ENCODE measurements around the gene CTXND1. TPM values are rescaled to one million over a fixed set of nuclear protein-coding genes. Genes with fewer than 3 reads are reported as not detected.
"Not testable (repeated sequence)": the region's sequence is repeated elsewhere in the genome, so short reads cannot be mapped to it uniquely, and the experiment has no call there.

Gene CTXND1
- polyA plus RNA-seq (2013, experiment 1 of 2; ENCODE audit: insufficient read length): not detected
- polyA plus RNA-seq (2013, experiment 2 of 2; ENCODE audit: insufficient read length): not detected

GRCh38 chr15:80252121-80252518 lies at the start of gene CTXND1:
TSS of gene CTXND1 (minus strand) at chr15:80252213. CDS start at chr15:80201949, 50,264 bp downstream.
- no peak for DNase-seq

DNA sequence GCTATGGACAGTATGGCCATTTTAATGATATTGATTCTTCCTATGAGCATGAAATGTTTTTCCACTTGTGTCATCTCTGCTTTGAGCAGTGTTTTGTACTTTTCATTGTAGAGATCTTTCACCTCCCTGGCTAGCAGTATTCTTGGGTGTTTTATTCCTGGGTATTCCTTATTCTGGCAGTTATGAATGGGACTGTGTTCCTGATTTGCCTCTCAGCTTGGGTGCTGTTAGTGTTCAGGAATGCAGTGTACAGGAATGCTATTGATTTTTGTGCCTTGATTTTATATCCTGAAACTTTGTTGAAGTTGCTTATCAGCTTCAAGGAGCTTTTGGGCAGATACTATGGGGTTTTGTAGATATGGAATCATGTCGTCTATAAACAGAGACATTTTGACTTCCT lies 49.5 kb upstream of the CTXND1 start:
- DNase-seq: no peak

DNA sequence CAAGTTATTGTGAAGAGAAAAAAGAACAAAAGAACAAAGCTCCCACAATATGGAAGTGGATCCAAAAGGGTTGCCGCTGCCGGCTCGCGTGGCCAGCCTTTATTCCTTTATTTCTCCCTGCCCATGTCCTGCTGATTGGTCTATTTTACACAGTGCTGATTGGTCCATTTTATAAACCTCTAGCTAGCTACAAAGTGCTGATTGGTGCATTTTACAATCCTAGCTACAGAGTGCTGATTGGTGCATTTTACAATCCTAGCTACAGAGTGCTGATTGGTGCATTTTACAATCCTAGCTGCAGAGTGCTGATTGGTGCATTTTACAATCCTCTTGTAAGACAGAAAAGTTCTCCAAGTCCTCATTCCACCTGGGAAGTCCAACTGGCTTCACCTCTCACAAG lies 43.8 kb upstream of the CTXND1 start:
- DNase-seq: not testable (repeated sequence)

DNA sequence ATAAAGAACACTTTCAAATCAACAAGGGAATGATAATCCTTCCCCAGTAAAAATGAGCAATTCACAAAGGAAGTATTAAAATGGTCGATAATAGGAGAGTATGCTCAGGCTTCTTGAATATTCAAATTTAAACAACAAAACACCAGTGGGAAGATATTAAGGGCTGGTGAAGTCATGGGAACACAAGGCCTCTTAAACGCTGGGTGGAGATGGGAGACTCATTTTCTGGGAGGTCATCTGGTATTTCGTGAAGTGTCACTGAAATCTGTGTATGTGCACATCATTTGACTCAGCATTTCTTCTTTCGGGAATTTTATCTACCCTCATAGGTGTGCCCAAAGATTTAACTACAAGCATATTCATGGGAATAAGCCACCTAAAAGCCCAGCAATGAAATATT lies 40.1 kb upstream of the CTXND1 start:
- DNase-seq: no peak

GRCh38 chr15:80290891-80291290 lies 38.9 kb upstream of the CTXND1 start:
- not testable (repeated sequence) for DNase-seq

- no peak for DNase-seq
Measured at GRCh38 chr15:80289528-80290495, 37.8 kb upstream of the CTXND1 start.

DNA sequence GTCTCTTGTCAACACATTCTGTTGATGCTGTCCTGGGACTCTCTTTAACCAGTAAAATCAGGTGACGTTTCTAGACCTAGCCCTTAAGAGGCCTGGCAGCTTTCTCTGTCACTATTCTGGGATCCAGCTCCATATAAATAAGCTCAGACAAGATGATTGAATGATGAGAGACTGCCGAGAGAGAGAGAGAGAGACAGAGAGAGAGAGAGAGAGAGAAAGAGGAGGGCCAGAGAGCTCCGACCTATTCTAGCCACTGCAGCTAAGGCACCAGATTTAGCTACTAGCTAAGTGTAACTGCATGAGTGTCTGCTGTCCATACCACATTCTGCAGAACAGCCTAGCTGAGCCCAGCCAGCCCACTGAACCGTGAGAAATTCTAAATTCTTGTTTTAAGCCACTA lies 36.1 kb upstream of the CTXND1 start:
- DNase-seq: no peak

DNA sequence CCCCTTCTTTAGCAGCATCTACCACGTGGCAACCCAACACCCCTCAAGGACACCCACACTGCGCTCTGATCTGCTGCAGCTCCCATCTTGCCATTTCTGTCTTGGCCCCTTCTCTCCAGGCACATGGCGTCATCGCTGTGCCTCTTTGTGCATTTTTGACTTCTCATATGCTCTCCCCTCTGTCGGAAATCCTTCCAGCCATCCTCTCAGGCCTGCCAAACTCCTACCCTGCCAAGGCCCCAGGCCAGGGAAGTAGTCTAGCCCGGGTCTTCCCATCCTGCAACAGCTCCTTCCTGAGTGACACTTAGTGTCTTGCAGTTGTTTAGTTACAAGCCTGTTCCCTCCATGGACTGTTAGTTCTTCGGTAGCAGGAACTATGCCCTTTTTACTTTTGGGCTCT lies 34.0 kb upstream of the CTXND1 start:
- no peak for DNase-seq

GRCh38 chr15:80285379-80285778 lies 33.4 kb upstream of the CTXND1 start:
- no peak for DNase-seq

GRCh38 chr15:80283531-80283930 lies 31.5 kb upstream of the CTXND1 start:
- DNase-seq: no peak

- no peak for DNase-seq
Measured at GRCh38 chr15:80277147-80277546, 25.1 kb upstream of the CTXND1 start.

- peak; percentile 46 for DNase-seq
Measured at GRCh38 chr15:80275961-80276360, 23.9 kb upstream of the CTXND1 start.

- no peak for DNase-seq
Measured at GRCh38 chr15:80274996-80275395, 23.0 kb upstream of the CTXND1 start.

DNA sequence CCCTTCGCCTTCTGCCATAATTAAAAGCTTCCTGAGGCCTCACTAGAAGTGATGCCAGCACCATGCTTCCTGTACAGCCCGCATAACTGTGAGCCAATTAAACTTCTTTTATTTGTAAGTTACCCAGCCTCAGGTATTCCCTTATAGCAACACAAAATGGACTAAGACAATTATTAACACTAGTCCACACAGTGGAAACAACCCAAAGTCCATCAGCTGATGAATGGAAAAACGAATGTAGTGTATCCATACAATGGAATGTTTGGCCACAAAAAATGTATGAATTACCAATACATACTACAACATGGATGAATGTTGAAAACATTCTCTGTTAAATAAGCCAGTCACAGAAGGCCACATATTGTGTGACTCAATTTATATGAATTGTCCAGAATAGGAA lies 22.5 kb upstream of the CTXND1 start:
- no peak for DNase-seq

DNA sequence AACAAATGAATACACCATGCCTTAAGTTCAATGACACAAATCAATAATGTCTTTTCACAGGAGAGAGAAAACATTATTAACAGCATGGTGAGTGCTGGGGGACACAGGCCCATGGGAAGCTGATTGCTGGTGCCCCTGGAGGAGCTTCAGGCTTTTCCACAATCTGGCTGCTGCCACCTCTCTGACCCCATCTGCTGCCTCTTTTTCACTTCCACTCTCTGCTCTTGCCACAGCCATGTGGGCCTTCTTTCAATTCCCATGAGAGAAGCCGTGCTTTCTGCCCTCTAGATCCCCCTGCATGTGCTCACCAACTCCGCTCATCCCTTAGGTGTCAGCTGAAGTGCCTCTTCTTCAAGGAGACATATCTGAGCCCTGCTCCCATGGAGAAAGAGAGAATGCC lies 21.0 kb upstream of the CTXND1 start:
- DNase-seq: no peak

GRCh38 chr15:80270472-80270871 lies 18.5 kb upstream of the CTXND1 start:
- DNase-seq: no peak

GRCh38 chr15:80268101-80268500 lies 16.1 kb upstream of the CTXND1 start:
- DNase-seq: no peak

DNA sequence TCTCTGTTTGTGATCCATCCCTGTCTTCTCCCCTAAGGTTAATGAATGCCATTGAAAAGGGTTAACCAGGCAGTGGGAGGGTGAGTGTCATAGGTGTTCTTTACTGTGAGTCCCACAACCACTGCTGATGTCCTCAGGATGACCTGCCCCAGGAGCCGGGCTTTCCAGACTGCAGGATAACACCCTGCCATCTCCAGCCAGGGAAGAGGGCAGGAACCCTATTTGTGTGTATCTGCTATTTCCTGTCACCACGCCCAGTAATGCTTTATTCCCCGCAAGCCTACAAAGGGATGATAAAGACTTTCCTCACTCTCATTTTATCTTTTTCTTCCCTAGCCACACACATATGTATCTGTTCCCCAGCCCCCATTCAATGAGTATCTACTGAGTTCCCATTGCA lies 15.6 kb upstream of the CTXND1 start:
- no peak for DNase-seq

GRCh38 chr15:80266745-80267144 lies 14.7 kb upstream of the CTXND1 start:
- no peak for DNase-seq

DNA sequence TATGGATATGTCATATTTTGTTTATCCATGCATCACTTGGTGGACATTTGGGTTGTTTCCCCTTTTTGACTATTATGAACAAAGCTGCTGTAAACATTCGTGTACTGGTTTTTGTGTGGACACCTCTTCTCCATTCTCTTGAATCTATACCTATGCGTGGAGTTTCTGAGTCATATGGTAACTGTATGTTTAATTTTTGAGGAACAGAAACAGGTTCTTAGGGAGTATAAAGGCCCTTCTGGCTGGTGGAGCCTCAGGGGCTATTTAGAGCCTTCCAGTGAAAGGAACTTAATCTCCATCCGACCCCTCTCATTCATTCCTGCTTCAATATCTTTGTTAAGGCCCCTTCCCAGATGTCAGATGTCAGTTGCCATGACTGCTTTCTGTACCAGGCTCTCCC lies 14.1 kb upstream of the CTXND1 start:
- DNase-seq: no peak

DNA sequence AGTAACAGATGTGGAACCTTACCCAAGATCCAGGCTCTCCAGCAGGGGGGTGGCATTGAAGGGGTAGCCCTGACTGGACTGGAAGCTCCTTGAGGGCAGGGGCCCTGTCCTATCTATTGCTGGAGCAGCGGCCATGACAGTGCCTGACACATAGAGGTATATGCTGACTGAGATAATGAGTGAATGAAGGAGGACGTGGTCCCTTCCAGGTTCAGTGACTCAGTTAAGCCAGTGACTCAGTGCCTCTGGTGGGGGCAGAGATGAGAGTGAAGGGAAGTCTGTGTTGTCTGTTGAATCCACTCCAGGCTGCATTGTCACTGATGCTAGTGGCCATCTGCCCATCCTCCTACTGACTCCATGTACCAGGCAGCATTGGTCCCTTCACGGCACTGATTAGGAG lies 13.0 kb upstream of the CTXND1 start:
- DNase-seq: peak; percentile 16

- DNase-seq: peak; percentile 28
Measured at GRCh38 chr15:80264031-80264430, 12.0 kb upstream of the CTXND1 start.

GRCh38 chr15:80260551-80260950 lies 8.5 kb upstream of the CTXND1 start:
- DNase-seq: no peak

DNA sequence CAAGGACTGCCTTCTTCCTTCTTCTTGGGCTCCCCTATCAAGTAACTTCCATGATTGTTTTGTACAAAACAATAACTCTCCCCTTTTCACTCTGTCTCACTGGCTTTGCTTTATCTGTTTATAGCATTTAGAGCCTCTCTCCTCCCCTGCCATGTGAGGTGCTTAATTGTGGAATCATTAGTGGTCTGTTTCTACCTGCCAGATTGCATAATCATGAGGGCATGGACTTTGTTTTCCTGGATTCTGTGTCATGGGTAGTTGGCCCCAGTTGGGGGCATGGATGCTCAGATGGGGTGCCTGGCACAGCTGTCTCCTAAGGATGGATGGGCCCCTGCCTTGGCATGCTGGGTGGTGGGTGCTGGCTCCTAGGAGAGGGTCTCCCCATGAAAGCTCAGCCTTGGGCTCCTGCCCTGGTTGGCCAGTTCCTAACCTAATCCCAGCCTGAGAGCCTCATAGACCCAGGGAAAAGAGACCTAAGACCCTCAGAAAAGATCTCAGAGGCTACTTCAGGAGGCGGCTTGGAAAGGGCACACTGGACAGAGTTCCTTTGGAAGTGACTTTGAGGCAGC lies 8.0 kb upstream of the CTXND1 start:
- no peak for DNase-seq

All from fibroblast of skin of back (primary cell).